GM18519 (cell line): ENCODE data around the gene ZFHX2.

ENCODE experiments used
- ATAC-seq: cut with Tn5 transposase; IDR thresholded peaks from one replicate; pipeline ENCODE4 v1.9.1; 2021; ENCODE audit warnings: mild to moderate bottlenecking, moderate library complexity; ENCODE audit not compliant: unreplicated experiment, low FRiP score

ZFHX2 gene

DNA sequence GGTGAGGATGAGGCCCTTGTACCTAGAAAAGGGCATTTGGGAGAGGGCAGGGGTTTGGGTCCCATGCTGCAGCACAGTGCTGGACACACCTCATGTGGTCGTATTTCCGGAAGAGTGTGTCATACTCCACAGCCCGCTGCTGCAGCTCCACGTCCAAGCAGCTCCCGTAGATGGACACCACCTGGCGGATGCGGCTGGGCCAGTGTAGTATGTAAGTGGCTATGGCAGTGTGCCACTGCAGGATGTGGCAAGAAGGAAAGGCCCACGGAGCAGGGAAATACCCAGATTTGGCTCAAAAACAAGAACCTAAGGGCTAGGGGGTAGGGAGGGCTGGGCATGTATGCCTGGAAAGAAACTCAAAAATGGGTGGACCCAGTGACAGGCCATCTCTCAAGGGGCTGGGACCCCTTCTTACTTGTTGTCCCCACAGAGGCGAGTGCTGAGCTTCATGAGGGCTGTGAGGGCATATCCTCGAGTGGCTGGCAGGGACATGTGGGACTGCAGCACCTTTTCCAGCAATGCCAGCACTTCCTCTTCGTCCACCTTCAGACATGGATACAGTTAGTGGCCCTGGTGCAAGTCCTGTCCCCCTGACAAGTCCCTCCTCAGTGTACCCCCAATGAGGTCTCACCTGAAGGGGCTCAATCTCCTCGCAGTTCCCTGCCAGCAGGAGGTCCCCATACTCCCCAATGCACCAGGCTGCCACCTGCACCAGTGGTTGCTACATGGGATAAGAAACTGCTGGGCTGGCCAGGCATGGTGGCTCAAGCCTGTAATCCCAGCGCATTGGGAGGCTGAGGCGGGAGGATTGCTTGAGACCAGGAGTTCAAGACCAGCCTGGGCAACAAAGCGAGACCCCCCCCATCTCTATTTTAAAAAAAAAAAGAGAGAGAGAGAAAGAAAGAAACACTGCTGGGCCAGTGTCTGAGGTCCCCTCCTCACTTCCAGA lies 10.6 kb upstream of the ZFHX2 start:
- no peak for ATAC-seq

GRCh38 chr14:23561259-23561658 lies 9.7 kb upstream of the ZFHX2 start:
- ATAC-seq: no peak

DNA sequence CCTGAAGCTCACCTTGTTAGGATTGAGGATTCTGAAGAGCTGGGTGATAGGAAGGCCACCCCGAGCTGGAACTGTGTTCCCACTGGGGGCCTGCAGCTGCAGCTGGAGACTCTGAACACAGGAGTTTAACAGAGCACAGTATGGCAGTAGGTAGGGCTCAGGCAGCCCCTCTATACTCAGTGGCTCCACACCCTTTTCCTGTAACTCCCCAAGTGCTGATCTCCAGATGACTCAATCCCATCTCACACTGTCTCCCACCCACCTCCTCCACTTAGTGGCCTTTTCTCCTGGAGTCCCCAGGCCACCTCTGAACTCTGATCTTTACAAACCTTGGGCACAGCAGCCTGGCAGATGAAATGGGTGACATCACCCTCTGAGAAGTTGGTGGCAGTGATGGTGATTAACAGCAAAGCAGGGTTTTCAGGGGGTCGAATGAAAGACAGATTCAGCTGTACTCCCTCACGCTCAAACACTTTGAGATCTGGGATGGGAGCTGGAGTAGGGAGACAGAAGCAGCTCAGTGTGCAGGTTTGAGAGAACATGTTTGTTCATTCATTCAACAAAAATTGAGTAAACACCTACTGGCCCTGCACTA lies 8.5 kb upstream of the ZFHX2 start:
- ATAC-seq: no peak

- ATAC-seq: no peak
Measured at GRCh38 chr14:23559010-23559925, 7.7 kb upstream of the ZFHX2 start.

DNA sequence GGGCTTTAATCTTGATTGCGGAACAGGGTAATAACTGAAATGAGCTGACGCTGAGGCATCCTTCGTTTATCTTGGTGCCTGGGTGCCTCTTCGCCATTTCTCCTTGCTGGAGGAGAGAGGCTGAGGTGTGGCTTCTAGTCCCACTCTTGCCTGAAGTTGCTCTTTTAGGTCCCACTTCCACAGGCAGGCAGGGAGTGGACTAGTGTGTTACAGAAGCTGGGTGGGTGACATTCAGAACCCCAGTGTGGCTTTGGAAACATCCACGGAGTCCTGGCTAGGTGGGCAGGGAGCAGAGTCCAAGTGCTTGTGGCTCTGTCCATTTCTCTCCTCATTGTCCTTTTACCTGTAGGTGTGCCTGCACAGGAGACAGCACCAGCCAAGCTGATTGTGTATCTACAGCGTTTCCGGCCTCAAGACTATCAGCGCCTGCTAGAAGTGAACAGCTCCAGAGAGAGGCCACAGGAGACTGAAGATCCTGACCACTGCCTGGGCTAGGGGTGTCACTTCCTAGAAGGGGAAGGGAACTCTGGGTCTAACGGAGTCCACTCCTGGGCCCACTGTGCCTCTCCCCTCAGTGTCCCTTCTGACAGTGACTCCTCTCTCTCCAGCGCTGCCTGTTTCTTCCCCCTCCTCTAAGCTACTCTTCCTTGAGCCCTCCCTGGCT lies 6.9 kb upstream of the ZFHX2 start:
- ATAC-seq: no peak

DNA sequence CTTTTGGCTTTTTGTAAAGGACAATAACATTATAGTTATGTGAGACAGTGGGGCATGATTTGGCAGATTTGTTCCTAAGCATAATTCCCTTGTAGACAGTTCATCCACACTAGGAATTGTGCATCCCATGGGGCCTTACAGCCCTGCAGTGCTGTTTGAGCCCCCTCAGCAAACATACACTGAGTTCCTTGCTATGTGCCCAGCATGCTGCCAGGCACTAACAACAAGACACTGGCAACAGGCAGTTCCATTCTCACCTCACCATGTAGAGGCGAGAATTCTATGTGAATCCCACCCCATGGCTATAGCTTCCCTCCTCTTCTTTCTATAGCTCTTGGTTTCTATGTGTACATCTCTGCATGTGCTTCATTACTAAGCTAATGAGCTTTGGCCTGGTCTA lies 6.4 kb upstream of the ZFHX2 start:
- no peak for ATAC-seq

GRCh38 chr14:23557521-23557920 lies 6.0 kb upstream of the ZFHX2 start:
- ATAC-seq: no peak

DNA sequence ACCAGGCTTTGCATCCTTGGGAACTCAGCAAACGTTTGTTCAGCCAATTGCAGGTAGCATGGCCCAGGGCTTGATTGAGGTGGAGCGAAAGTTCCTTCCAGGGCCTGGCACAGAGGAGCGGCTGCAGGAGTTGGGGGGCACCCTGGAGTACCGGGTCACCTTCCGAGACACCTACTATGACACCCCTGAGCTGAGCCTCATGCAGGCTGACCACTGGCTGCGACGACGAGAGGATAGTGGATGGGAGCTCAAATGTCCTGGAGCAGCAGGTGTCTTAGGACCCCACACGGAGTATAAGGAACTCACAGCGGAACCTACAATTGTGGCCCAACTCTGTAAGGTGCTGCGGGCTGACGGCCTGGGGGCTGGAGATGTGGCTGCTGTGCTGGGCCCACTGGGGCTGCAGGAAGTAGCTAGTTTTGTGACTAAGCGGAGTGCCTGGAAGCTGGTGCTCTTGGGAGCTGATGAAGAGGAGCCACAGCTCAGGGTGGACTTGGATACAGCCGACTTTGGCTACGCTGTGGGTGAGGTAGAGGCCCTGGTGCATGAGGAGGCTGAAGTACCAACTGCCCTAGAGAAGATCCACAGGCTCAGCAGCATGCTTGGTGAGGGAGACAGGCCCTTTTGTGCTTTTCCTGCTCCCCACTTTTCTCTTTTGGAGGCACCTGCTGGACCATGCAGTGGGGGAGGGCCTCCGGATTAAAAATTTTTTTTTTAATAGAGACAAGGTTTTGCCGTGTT lies 5.3 kb upstream of the ZFHX2 start:
- ATAC-seq: no peak

DNA sequence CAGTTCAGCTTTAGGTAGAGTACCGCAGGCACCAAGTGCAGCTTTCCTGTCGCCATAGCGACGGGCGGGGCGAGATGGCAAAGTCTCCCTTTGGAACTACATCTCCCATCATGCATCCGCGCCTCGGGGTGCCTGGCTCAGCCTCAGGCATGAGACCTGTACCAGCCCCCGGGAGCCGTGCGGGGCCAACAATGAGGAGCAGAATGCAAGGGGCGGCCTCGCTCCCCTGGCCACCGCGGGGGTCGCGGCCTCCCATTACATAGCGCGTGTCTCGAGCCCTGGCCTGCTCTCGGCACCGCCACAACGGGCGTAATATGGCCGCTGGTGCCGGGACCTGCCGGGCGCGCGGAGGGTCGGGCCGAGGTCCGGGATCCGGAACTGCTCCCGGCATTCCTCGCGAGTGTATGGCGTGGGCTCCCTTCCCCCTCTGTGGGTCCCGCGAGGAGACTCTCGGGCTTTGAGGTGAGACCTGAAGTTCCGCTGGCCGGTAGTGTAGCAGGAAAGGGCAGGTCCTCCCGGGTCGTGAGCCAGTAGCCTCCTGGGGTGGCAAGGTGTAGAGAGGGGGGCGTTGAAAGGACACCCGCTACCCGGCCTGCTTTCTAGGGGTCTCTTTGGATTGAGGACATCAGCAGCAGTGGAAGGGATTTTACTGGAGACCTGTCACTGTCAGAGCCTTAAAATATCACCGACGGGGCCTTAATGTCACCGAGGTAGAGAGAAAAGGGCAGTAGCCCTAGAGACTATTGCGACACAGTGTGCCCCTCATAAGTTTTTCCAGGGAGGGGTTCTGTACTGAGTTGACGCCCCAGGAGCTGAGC lies 4.5 kb upstream of the ZFHX2 start, which contains the start of gene THTPA:
TSS of gene THTPA (plus strand) at position 390 of the 818 bp plus-strand sequence. CDS start 487 bp downstream, outside the sequence.
- ATAC-seq: peak; percentile 80

- ATAC-seq: no peak
Measured at GRCh38 chr14:23555533-23555881, 3.9 kb upstream of the ZFHX2 start.

- ATAC-seq: no peak
Measured at GRCh38 chr14:23550812-23551265, 726 bp downstream of the ZFHX2 start.

DNA sequence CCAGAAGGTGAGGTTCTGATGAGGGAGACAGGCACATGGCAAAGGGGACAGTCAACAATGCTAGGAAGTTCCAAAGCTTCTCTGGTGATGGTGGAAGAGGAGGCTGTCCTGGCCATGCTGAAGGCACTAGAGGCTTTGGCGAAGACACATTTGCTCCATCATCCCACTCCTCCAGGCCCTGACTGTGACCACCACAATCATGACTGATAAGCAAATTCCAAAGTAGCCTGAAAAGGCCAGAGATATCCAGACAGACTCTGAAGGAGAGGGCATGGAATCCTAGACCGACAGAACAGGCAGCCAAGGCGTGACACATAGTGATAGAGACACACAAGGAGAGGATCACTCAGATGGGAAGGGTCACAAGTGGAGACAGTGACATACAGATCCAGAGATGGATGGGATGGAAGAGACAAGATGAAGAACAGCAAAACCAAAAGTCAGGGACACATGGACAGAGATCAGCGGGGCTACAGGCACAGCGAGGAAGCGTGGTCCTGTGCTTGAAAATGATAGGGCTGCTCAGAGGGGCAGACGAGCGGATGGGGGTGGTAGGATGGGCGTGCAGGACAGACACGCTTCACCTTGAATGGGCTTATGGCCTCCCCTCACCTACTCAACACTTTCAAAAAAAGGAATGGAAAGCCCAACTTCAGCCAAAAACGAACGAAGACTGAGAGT lies 1.3 kb downstream of the ZFHX2 start:
- no peak for ATAC-seq

- no peak for ATAC-seq
Measured at GRCh38 chr14:23548351-23549318, 2.9 kb downstream of the ZFHX2 start.

DNA sequence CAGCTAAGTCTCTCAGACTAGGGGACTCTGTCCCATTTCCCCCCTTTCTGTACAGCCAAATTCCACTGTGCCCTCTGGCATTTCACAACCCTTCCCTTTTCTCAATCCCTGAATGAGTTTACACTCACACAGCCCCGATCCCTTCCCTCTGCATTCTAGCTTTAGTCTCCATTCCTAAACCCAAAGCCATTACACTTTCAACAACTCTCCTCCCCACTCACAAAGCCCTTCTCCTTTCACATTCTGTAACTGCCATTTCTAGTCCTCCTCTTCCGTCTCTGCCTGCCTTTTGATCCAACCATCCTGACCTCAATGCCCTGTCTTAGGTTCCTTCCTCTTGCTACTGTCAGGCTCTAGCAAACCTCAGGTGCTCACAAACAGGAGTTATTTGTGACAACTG lies 3.6 kb downstream of the ZFHX2 start:
- ATAC-seq: no peak

- no peak for ATAC-seq
Measured at GRCh38 chr14:23546450-23547035, 5.0 kb downstream of the ZFHX2 start.

DNA sequence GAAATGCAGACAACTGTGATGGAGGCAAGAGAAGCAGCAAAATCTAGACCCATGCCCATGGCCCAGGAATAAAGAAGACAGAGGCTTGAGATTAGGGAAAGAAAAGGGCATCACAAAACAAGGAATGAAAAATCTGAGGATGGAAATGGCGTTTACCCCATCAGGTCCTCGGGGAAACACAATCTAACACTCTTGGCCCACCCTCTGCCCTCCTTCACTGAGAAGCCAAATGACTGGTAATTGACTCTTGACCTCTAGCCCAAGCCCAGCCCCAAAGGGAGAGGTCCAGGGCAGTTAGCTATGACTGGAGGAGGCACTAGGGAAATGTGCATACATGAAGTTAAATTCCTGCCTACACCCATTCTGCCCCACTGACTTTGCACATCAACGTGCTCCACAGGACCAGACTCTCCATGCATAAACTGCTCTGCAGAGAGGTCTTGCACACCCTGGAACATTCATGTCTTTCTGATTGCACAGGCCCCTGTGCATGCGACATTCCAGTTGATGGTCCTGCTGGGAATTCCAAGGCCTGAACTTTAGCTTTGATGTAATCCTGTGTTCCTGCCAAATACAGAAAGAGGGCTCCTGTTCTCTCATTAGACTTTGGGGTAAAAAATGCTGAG lies 5.7 kb downstream of the ZFHX2 start:
- no peak for ATAC-seq
